NCI-H2227 treated with DMSO at 0.1 percent for 48 hours (cell line): ENCODE results near the gene TSPEAR.

Source experiments
- DNase-seq: peaks from one replicate; lab custom pipeline; 2025; lab: John Stamatoyannopoulos, UW

The TSPEAR gene

DNA sequence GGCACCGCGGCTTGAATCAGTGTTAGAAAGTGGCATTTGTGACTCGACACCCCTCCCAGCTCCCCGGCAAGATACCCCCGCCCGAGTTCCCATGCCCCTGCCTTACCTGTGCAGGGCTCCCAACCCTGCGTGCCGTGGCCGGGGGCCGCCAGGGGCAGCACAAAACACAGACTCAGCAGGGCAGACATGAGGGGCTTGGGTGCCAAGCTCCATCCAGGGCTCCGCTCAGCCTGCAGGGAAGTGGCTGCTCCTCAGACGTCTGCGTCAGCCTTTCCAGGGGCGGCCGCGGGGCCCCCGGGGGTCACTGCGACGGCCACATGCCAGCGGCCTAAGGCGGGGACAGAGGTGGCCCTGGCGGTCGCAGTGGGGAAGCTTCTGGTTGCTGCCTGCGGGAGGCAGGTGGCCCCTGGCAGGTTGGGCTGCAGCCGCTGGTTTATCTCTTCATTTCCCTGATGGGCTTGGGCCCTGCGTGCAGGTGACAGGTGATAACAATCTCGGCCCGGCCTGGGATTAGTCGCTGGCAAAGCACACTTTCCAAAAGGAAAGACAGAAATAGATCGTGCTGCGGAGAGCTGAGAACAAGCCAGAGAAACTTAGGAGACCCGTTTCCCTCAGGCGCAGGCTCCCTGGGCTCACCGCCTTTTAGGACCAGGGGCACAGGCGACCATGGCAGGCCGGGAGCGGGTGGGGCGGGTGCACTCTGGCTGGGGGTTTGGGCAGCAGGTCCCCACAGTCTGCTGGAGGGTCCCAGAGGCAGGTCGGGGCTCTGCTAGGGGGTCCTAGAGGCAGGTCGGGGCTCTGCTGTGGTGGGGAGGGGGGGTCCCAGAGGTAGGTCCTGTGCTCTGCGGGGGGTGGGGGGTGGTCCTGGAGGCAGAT, at the start of gene TSPEAR:
Gene TSPEAR (minus strand): TSS at position 246 of the 876 bp plus-strand sequence. CDS start 58 bp downstream, at position 188.
- DNase-seq = no peak

DNA sequence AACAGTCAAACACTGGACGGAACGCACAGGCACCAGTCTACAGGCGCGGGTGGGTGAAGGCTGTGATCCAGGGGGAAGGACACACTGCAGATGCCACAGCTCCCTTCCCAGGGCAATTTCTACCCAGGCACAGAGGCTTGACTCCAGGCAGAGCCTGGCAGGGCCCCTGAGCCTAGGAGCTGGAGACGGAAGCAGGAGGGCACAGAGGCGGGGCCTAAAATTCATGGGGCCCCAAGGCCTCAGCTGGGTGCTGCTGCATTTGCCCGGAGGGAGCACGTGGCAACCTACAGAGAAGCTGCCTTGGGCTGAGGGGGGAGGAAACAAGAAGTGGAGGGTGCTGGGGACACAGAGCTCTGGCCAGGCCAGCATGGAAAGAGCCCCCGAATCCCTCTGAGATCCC, 49.0 kb upstream of the TSPEAR start:
- DNase-seq = no peak

DNA sequence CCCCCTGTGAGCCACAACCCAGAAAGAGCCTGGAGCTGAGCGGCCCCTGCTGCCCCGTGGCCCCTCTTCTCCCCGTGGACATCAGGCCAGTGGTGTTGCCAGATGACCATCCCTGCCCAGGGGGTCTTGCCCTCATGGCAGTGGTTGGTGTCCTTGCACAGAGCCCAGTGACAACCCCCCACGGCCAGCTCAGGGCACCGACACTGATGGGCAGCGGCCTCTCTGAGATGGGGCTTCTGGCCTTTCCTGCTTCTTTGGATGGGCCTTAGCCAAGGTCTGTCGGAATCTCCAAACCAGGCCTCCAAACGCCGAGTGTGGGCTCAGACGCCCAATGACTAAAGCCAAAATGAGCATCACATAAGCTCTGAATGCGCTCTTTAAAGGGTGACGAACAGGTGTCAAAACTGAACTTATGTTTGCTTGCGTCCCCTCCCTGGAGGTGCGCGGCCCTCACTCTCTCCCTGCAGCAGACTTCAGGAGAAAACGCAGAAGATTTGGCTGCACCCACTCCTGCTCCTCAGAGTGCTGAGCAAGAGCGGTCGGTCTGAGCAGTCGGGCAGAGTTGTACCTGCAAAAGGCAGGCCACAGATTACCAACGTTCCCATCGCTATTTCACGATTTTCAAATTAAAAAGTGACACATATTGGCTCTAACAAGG, 48.4 kb upstream of the TSPEAR start:
- no peak for DNase-seq

DNA sequence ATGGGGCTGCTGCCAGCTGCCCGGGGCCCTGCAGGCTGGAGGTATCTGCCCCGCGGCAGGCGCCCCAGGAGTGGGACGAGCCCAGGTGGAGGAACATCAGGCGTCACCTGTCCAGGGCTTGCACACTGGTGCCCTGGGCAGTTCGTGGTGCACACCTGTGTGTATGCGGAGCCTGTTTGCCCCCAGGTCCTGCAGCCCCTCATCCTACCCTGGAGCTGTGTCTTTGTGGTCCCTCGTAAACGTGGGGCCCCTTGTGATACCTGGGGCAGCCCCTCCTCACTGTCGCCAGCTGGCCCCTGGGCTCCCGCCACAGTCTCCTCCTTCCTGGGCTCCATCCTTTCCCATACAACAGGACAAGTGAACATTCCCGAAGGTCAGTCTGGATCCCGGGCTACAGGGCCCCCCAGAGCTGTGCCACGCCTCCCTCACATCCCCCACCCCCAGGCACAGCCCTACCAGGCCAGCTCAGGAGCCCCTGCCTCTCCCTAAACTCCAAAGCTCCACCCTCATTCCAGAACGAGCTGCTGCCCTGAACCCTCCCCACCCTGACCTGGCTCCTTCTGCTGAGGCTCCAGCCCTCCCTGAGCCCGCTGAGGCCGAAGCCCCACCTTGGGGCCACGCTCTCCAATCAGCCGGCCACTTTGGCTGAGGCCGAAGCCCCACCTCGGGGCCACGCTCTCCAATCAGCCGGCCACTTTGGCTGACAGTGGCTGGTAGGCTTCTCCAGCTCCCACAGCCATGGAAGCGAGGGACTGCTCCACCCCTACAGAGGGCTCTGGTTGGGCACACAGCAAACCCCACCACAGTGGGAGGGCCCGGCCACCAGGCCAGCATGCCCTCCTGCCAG, 47.6 kb upstream of the TSPEAR start:
- DNase-seq = no peak

DNA sequence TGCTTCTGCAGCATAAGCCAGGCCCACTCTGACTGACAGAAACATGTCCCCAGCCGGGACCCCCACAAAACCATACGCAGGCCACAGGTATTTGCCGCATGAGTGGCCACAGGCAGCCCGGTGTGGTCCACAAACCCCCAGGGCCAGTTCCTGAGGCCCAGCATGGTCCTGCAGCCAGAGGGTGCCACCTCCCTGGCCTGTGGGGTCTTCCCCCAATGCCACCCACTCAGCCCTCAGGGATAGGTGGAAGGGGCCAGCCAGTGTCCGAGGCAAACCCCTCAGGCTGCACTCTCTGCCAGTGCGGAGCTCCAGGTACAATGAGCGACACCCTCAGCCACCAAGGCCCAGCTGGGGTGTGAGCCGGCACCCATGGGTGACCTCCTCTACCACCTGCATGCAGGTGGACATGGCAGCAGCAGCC, 46.8 kb upstream of the TSPEAR start:
- no peak for DNase-seq

DNA sequence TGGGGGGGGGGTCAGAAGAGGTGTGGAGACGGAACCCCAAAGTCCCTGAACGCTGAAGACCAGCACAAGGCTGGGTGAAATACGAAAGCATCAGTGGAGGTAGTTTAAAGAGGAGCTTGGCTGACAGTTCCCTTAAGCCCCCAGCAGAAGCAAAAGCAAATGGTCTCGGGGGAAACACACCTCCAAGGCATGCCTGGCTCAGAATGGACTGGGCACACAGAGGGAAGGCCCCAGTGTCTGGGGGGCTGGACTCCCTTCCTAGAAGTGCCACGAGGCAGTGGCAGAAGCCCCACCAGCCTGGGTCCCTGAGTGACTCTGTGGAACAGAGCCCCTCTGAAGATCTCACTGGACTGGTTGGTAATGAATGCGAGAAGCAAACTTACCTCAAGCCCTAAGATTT, 46.4 kb upstream of the TSPEAR start:
- no peak for DNase-seq

DNA sequence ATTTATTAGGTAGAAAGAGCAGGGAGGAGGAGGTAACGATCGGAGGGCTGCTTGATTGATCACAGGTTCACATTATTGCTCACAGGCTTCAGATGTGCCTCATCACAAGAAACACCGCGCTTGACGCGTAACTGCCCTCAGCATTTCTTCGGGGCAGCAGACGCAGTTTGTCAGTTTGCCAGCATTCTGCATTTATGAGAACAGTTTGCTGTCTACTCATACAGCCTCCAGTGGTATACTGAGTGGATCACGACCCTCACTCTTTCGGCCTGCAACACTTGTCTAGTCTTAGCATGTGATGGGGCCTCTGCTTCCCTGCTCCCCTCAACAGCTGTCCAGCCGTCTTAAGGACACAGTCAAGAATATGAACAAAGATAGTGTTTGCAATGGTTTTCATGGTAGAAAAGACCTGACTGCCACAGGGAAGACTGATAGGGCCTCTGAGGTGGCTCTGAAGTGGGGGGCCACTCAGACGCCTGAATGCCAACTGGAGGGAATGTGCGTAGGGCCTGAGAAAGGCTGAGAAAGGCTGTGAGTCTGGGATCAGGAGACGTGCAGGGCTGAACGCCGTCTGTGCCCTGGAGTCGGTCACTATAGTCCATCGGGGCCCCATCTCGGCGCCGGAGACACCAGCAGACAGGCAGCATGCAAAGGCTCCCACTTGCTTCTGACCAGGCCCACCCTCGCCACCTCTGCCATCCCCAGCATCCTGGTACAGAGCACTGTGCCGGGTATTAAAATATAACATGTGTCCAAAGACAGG, 45.2 kb upstream of the TSPEAR start:
- DNase-seq = no peak

DNA sequence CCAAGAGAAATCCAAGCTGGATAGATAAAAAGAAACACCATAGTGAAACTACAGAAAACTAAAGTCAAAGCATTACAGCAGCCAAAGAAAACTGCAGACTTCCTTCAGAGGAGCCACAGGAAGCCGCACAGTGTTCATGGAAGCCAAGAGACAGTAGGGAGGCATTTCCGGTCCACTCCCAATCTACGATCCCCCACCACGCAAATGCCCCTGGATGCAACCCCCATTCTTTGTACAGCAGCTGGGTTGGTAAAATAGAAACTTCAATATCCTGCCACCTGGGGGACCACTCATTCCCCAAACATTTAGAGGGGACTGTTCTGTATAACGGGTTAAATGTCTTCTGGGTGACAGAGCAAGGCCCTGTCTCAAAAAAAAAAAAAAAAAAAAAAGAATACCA, 43.9 kb upstream of the TSPEAR start:
- no peak for DNase-seq

DNA sequence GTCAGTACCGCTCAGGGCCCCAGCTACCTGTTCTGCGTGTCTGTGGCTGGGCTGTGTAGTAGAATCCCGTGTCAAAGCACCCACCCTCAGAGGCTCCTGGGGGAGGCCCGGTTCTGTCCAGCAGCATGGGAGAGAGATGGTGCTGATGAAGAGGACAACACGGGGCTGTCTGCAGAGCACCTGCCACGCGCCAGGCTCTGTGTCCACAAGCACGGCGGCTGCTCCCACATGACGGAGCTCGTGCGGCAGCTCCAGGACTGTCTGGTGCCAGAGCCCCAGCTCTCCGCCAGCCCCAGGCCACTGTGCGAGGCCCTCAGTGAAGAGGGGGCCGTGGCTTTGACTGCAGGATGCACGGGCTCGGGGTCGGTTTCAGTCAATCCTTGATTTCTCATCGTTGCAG, 42.0 kb upstream of the TSPEAR start:
- no peak for DNase-seq

DNA sequence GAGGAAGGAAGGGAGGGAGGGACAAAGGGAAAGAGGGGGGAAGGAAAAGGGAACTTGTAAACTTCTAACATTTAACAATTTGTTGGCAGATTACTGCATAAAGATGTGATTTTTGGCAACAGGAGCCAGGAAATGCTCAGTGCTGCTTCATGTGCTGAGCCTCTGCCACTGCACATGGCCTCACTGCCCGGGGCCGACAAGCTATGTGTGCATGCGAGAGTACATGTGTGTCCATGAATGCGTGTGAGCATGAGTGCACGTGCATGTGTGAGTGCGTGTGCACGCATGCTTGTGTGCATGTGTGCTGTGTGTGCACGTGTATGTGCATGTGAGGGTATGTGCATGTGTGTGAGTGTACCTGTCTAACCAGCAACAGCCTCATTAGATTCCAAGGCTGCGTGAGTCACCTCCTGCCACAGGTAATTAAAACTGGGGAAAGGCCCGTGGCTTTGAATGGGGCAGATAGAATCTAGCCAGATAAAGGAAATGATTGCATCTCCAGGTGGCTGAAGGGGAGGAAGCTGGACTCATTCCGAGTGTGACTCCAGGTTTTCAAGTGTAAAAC, 41.4 kb upstream of the TSPEAR start:
- no peak for DNase-seq

DNA sequence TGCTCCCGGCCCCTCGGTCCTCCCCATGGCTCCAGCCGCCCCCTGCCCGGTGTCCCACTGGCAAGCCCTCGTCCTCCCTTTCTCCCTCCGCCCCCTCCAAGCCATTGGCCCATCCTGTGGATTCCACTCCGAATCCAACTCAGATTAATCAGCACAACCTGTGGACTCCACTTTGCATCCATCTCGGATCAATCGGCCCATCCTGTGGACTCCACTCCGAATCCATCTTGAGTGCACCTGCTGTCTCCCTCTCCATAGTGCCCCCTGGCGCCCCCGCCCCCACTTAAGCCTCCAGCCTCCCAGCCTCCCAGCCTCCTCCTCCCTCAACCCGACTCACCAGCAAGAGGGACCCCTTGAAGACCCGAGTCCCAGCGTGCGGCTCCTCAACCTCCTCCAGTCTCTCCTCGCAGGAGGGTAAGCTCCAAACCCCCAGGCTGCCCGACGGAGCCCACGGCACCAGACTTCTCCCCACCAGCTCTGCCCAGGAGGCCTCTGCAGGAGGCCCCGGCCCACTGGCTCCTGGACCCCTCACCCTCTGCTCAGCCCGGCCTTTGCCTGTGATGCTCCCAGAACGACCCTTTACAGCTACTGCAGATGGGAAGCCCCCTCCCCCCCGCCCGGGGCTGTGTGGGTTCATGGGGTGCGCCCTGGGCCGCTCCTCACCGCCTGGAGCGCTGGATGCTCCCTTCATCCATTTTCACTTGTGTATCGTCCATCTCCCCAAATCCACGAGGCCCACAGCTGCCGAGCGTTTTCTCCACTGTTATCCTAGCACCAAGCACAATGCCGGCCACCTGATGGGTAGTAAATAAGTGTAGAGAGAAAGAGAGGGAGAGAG, 40.6 kb upstream of the TSPEAR start:
- no peak for DNase-seq

DNA sequence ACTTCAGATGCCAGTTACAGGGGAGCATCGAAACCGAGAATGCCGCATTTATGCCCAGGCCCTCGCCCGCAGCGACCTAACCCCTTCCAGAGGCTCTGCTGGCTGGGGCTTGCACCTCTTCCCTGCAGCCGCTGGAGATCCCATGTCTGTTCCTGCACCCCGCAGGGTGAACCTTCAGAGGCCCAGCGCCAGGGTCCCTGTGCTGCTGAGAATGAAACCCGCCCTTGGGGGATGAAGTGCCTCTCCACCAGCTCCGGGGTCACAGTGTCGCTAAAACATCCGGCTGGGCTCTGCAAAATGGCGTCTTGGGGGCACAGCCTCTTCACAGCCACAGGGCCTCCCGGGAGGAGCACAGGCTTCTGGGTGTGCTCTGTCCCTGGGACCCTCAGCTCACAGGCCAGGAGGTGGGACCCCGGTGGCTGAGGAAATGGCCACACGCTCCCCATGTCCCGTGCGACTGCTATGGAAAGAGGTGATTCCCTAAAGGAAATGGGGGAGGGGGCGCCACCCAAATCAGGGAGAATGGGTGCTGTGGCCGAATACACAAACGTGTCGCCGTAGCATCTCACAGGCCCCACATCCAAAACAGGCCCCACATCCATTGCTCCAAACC, 39.9 kb upstream of the TSPEAR start:
- no peak for DNase-seq

DNA sequence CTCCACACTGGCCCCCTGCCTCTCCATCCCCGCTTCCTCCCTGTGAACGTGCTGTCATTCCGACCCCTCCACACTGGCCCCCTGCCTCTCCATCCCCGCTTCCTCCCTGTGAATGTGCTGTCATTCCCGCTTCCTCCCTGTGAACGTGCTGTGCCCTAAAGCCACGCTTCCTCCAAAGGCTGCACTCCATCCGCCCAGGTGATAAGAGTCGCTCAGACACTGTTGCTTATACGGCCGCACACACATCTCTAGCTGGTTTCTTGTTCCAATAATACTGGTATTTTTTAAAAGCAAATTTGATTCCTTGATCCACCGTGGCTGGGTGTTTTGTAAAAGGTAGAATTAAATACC, 39.3 kb upstream of the TSPEAR start:
- DNase-seq = no peak

DNA sequence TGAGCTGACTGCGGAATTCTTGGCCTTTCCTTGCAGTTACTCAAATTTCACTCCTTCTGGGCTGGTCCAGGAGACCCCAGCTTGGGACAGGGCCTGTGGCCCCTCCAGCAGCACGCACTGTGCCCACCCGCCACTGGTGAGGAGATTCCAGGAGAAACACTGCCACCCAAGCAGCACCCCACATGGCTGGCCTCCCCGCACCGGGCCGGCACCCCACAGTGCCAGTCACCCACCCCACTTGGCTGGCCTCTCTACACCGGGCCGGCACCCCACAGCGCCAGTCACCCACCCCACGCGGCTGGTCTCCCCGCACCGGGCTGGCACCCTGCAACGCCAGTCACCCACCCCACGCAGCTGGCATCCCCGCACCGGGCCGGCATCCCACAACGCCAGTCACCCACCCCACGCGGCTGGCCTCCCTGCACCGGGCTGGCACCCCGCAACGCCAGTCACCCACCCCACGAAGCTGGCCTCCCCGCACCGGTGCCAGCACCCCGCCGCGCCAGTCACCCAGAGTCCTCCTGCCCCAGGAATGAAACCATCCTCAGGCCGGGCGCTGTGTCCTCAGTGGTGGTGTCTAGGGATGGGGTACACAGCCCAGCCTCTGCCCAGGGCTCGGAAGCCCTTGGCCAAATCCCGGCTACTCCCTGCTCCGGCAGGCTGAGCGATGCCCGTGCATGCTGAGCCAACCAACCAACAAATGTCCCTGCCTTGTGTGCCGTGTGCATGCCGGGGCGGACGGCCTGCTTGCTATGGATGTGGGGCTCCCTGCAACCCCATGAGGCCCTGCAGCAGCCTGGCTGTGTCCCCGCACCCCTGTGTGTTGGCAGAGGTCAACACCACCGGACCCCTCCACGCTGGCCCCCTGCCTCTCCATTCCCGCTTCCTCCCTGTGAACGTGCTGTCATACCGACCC, 38.6 kb upstream of the TSPEAR start:
- no peak for DNase-seq

DNA sequence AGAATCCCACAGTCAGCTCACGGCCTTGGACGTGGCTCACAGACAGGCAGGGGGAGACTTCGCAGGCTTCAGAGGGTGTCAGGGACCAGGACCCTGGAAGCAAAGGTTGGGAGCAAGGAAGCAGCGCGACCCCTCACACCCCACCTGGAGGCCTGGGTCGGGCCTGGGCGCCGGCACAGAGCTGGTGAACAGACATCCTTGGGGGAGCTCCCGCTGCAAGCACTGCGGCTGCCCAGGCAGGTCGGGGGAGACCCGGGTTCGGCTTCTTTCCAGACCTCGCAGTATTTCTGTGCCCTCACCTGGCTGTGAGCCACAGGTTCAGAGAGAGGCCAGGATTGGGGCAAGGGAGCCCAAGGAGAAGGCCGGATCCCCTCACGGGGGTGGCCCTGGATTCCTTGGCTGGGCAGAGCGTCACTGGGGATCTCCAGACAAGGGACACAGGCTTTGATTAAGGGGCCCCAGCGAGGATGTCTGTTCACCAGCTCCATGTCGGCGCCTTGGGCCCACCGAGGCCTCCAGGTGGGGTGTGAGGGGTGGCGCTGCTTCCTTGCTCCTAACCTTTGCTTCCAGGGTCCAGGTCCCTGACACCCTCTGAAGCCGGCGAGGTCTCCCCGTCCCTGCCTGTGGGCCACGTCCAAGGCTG, 37.9 kb upstream of the TSPEAR start:
- no peak for DNase-seq

DNA sequence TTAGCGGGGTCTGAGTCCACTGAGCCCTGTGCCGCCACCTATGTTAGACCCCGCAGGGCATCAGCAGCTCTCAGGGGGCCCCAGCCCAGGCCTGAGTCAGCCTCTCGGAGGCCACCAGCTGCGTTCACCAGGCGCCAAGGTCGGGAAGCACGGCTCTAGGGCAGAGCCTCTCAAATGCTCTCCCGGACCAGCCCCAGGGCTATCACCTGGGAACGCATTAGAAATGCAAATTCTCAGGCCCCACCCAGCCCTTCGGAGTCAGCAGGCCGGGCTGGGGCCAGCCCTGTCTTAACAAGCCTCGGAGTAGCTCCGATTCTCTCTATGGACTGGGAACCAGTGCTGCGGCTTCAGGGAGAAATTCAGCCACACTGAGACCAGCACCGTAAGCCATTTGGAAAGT, 37.2 kb upstream of the TSPEAR start:
- no peak for DNase-seq

DNA sequence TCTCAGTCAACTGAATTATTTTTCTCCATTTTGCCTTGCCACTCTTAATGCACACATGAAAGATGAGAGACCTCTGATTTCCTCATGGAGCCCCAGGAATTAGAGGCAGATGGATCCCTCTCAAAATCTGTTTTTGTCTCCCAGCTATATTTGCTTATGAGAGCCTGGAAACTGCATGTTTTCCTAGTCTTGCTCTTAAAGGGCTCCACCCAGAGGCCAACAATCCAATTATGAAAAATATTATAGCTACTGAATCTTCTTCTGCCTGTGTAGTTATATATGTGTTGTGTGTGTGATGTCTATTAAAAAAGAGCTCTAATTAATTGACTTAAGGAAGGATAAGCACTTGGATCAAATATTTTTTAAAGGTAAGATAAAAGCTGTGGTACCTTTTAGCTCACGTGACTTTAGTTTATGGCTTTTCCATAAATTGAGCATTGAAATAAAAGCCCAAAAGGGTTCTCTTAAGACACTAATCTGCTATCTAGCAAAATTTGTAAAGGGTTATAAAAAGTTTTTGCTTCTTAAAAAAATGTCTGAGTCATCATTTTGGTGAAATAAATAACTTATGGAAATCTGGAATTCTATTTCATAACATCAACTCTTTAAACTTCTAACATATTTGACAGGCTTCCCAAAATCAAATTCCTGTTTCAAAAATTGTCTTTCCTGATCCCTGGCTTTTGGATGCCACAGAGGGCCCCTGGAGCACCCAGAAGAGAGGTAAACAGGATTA, 31.2 kb upstream of the TSPEAR start:
- no peak for DNase-seq

DNA sequence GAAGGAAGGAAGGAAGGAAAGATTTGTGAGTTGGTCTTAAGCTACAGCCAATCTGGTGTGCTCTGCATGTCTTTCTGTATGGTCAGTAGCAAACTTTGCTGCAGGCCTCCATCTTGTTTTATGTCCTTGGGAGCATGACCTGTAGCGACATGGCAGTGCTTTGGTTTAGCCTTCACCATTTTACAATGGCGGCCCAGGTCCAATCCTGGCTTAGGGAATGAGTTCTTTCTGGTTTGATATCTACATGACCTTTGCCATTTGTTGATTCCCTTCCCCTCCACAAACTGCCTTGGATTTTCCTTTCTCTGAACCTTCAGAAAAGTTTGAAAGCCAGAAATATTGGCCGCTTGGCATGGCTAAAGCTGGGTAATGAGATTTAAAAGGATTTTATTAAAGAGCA, 30.5 kb upstream of the TSPEAR start:
- DNase-seq = no peak
